ENCODE results near the gene RPGRIP1L.

Gene RPGRIP1L

GRCh38 chr16:53651357-53651756, 52.3 kb downstream of the RPGRIP1L start:
- DNase-seq (ENCODE audit: low read depth) = no peak

GRCh38 chr16:53646506-53646905, 57.2 kb downstream of the RPGRIP1L start:
- DNase-seq (ENCODE audit: low read depth) = no peak

- DNase-seq (ENCODE audit: low read depth) = no peak
These were observed 60.2 kb downstream of the RPGRIP1L start for GRCh38 chr16:53643474-53643873.

- no peak for DNase-seq (ENCODE audit: low read depth)
These were observed 61.6 kb downstream of the RPGRIP1L start for GRCh38 chr16:53642094-53642493.

GRCh38 chr16:53636978-53637377, 66.7 kb downstream of the RPGRIP1L start:
- DNase-seq (ENCODE audit: low read depth) = no peak

- no peak for DNase-seq (ENCODE audit: low read depth)
These were observed 71.1 kb downstream of the RPGRIP1L start for GRCh38 chr16:53632526-53632925.

GRCh38 chr16:53631236-53632025, 72.2 kb downstream of the RPGRIP1L start:
- no peak for DNase-seq (ENCODE audit: low read depth)

- no peak for DNase-seq (ENCODE audit: low read depth)
These were observed 73.9 kb downstream of the RPGRIP1L start for GRCh38 chr16:53629607-53630312.

- no peak for DNase-seq (ENCODE audit: low read depth)
These were observed 74.5 kb downstream of the RPGRIP1L start for GRCh38 chr16:53629151-53629550.

- no peak for DNase-seq (ENCODE audit: low read depth)
These were observed 76.8 kb downstream of the RPGRIP1L start for GRCh38 chr16:53626811-53627210.

GRCh38 chr16:53626161-53626560, 77.5 kb downstream of the RPGRIP1L start:
- no peak for DNase-seq (ENCODE audit: low read depth)

GRCh38 chr16:53625221-53625620, 78.4 kb downstream of the RPGRIP1L start:
- no peak for DNase-seq (ENCODE audit: low read depth)

GRCh38 chr16:53622315-53622714, 81.3 kb downstream of the RPGRIP1L start:
- no peak for DNase-seq (ENCODE audit: low read depth)

GRCh38 chr16:53620476-53620875, 83.2 kb downstream of the RPGRIP1L start:
- no peak for DNase-seq (ENCODE audit: low read depth)

GRCh38 chr16:53619235-53619634, 84.4 kb downstream of the RPGRIP1L start:
- DNase-seq (ENCODE audit: low read depth) = no peak

- DNase-seq (ENCODE audit: low read depth) = no peak
These were observed 89.3 kb downstream of the RPGRIP1L start for GRCh38 chr16:53614346-53614745.

GRCh38 chr16:53612003-53612402, 91.7 kb downstream of the RPGRIP1L start:
- DNase-seq (ENCODE audit: low read depth) = no peak

GRCh38 chr16:53611179-53611696, 92.4 kb downstream of the RPGRIP1L start:
- no peak for DNase-seq (ENCODE audit: low read depth)

GRCh38 chr16:53609536-53609935, 94.1 kb downstream of the RPGRIP1L start:
- DNase-seq (ENCODE audit: low read depth) = no peak

- no peak for DNase-seq (ENCODE audit: low read depth)
These were observed 95.6 kb downstream of the RPGRIP1L start for GRCh38 chr16:53608094-53608493.

GRCh38 chr16:53605831-53606400, 97.7 kb downstream of the RPGRIP1L start:
- DNase-seq (ENCODE audit: low read depth) = no peak

GRCh38 chr16:53605356-53605755, 98.3 kb downstream of the RPGRIP1L start:
- DNase-seq (ENCODE audit: low read depth) = no peak

- DNase-seq (ENCODE audit: low read depth) = no peak
These were observed 101.7 kb downstream of the RPGRIP1L start for GRCh38 chr16:53601961-53602360.

Measured in CMK (cell line).